ENCODE results near the gene ZNF165. TPM values are rescaled to one million over a fixed set of nuclear protein-coding genes. Genes with fewer than 3 reads are reported as not detected.
A peak's percentile ranks its signal among the peaks of the same experiment; 100 is the strongest.

Gene ZNF165
- total and polyA plus RNA-seq, 2 of the 13 experiments (the other 11 are each of a cell fraction or from before 2014, with no cell fraction given) = 0.58 to 8.6 TPM

- TF ChIP-seq ETS1 (CRISPR knock-in tag; IDR thresholded peaks at IDR 0.05) = no peak
- TF ChIP-seq RAD21 (CRISPR knock-in tag; IDR thresholded peaks at IDR 0.05) = peak; percentile 72
- TF ChIP-seq MEF2D (CRISPR knock-in tag; IDR thresholded peaks at IDR 0.05) = peak; percentile 59; the same call in 1 of the 2 replicates
- TF ChIP-seq ZNF24 (IDR thresholded peaks at IDR 0.05) = no peak
- peak; percentile 48; the same call in 1 of the 2 replicates for TF ChIP-seq FOXO1 (CRISPR knock-in tag; IDR thresholded peaks at IDR 0.05)
- TF ChIP-seq ZNF616 (CRISPR knock-in tag; IDR thresholded peaks at IDR 0.05; ENCODE audit: low read depth) = no peak; the same call in 1 of the 2 replicates
- TF ChIP-seq ZSCAN20 (CRISPR knock-in tag; IDR thresholded peaks at IDR 0.05; ENCODE audit: borderline replicate concordance) = no peak
- TF ChIP-seq MIXL1 (CRISPR knock-in tag; IDR thresholded peaks at IDR 0.05) = no peak; the same call in none of the 2 replicates
- TF ChIP-seq ZNF12 (CRISPR knock-in tag; IDR thresholded peaks at IDR 0.05) = peak; percentile 69; the same call in 1 of the 2 replicates
- TF ChIP-seq SRSF1 (optimal IDR thresholded peaks at IDR 0.05; ENCODE audit: low read depth, low read length) = peak; percentile 96
- TF ChIP-seq BCL6 (CRISPR knock-in tag; IDR thresholded peaks at IDR 0.05) = peak; percentile 8; the same call in 1 of the 2 replicates
- peak; percentile 92 for TF ChIP-seq ZNF792 (CRISPR knock-in tag; IDR thresholded peaks at IDR 0.05)
- no peak for TF ChIP-seq ZBTB21 (CRISPR knock-in tag; IDR thresholded peaks at IDR 0.05)
- no peak for TF ChIP-seq ZNF382 (CRISPR knock-in tag; IDR thresholded peaks at IDR 0.05; ENCODE audit: borderline replicate concordance)
- TF ChIP-seq ZNF589 (CRISPR knock-in tag; conservative IDR thresholded peaks at IDR 0.05) = no peak
- peak; percentile 62 for TF ChIP-seq ZNF770 (CRISPR knock-in tag; IDR thresholded peaks at IDR 0.05)
- no peak for TF ChIP-seq TOPORS (CRISPR knock-in tag; IDR thresholded peaks at IDR 0.05)
- peak; percentile 94 for TF ChIP-seq NRL (CRISPR knock-in tag; IDR thresholded peaks at IDR 0.05; ENCODE audit: borderline replicate concordance)
- peak in 1 of 2 experiments; percentile 86; a peak in 3 of 4 replicates for TF ChIP-seq KLF16 (CRISPR knock-in tag; IDR thresholded peaks at IDR 0.05)
- peak; percentile 85 for TF ChIP-seq SNAI1 (CRISPR knock-in tag; IDR thresholded peaks at IDR 0.05; ENCODE audit: borderline replicate concordance)
- no peak; the same call in 1 of the 2 replicates for TF ChIP-seq GLI4 (CRISPR knock-in tag; IDR thresholded peaks at IDR 0.05; ENCODE audit: borderline replicate concordance)
- TF ChIP-seq THAP9 (CRISPR knock-in tag; IDR thresholded peaks at IDR 0.05; ENCODE audit: borderline replicate concordance) = peak; percentile 83
- peak; percentile 96 for TF ChIP-seq PHF8 (CRISPR knock-in tag; IDR thresholded peaks at IDR 0.05)
- no peak for TF ChIP-seq HNRNPH1 (optimal IDR thresholded peaks at IDR 0.05; ENCODE audit: low read depth, low read length)
- TF ChIP-seq ZNF782 (CRISPR knock-in tag; IDR thresholded peaks at IDR 0.05; ENCODE audit: borderline replicate concordance) = peak; percentile 91; the same call in 1 of the 2 replicates
Observed at GRCh38 chr6:28104392-28105244, 24.2 kb downstream of the ZNF165 start (continued).

Measured in HepG2 (cell line).